Nephron (organoid): ENCODE results near the gene MAP1LC3A.

Experiments
- H3K27ac Mint-ChIP-seq, 3 experiments: 2 replicates each; pipeline ENCODE4 v1.8.0; 2020; ENCODE audit warnings: mixed read lengths in 3 of 3, mild to moderate bottlenecking in 2 of 3, moderate library complexity in 1 of 3
- H3K27me3 Mint-ChIP-seq: 2 replicates; pipeline ENCODE4 v1.8.0; 2021; ENCODE audit warnings: low read depth, mild to moderate bottlenecking, moderate library complexity, mixed read lengths
- H3K36me3 Mint-ChIP-seq: 2 replicates; pipeline ENCODE4 v1.8.0; 2020; ENCODE audit warnings: low read depth, mixed read lengths
- H3K4me1 Mint-ChIP-seq: 2 replicates; pipeline ENCODE4 v1.8.0; 2020; ENCODE audit warnings: mixed read lengths
- H3K4me3 Mint-ChIP-seq, 3 experiments: 2 replicates each; pipeline ENCODE4 v1.8.0; 2020; ENCODE audit warnings: mild to moderate bottlenecking in 3 of 3, mixed read lengths in 3 of 3, moderate library complexity in 2 of 3
- H3K9me3 Mint-ChIP-seq: 2 replicates; pipeline ENCODE4 v1.8.0; 2020; ENCODE audit warnings: mixed read lengths
- CTCF ChIP-seq, 3 experiments: fragments of 200-600 bp; sonication (generic); IDR thresholded peaks; one replicate each; pipeline ENCODE4 v1.5.0; 2021; ENCODE audit warnings: antibody characterized with exemption in 3 of 3; ENCODE audit not compliant: unreplicated experiment in 3 of 3

The MAP1LC3A gene

DNA sequence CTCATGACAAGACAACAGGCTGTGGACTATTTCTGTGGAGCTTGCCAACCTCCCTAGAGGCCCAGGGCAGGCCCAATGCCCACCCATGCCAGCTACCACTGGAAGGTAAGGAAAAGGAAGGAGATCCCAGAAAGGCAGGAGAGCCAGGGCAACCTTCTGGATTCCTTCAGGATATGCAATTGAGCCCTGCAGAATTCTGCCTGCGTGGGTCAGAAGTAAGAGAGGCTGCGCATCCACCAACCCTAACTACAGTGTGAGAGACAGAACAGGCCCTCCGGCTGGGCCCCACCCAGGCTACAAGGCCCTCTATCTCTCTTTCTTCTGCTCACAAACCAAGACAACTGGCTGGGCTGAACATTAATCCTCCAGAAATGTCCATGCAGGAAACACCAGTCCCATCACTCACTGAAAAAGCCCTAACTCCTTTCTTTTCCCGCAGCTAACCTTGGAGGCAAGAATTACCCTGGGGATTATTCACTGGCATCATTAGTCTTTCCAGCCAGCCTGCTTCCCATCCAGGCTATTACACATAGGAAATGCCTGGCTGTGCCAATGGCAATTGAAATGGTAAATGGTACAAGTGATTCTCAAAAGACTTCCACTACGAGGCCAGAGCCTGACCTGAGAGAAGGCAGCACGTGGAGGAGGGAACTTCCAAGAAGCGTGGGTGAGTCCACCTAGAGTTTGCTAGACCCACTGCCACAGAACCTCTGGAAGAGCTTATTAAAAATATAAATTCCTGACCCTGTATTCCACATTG lies 15.2 kb downstream of the MAP1LC3A start:
- peaks cover 36% of the 10 kb centered on the region for H3K36me3 Mint-ChIP-seq
- H3K27ac Mint-ChIP-seq: no peak overlapping the region
- H3K4me1 Mint-ChIP-seq: peaks cover 7% of the 10 kb centered on the region
- no peaks in the 10 kb centered on the region for H3K27me3 Mint-ChIP-seq
- no peak overlapping the region for H3K4me3 Mint-ChIP-seq
- no peak for TF ChIP-seq CTCF (IDR thresholded peaks at IDR 0.05; ENCODE audit: unreplicated experiment in 3 of 3)
- H3K9me3 Mint-ChIP-seq: no peaks in the 10 kb centered on the region

GRCh38 chr20:34574426-34574825 lies 15.9 kb downstream of the MAP1LC3A start:
- H3K4me3 Mint-ChIP-seq: no peak overlapping the region
- no peaks in the 10 kb centered on the region for H3K9me3 Mint-ChIP-seq
- H3K27me3 Mint-ChIP-seq: no peaks in the 10 kb centered on the region
- peaks cover 36% of the 10 kb centered on the region for H3K36me3 Mint-ChIP-seq
- TF ChIP-seq CTCF (IDR thresholded peaks at IDR 0.05; ENCODE audit: unreplicated experiment in 3 of 3): no peak
- H3K4me1 Mint-ChIP-seq: peaks cover 7% of the 10 kb centered on the region
- no peak overlapping the region for H3K27ac Mint-ChIP-seq

DNA sequence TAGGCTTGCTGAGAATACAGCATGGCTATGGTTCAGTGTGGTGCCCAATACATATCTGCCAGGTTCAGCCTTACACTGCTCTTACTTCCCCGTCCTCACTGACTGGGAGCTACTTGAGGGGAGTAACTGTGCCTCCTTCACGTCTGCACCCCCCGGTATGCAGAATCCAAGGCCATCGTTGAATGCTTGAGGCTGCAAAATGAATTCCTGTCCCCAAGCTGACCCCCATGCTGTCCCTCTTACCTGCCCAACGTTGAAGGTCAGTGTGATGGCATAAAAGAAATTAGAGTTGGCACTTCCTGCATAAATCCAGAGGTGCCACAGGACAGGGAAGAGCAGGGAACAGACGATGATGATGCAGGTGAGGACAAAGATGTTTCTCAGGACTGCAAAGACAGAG lies 16.3 kb downstream of the MAP1LC3A start:
- Mint-ChIP-seq H3K36me3 (peaks cover 36% of the 10 kb centered on the region), H3K9me3 (no peaks in the 10 kb centered on the region)

DNA sequence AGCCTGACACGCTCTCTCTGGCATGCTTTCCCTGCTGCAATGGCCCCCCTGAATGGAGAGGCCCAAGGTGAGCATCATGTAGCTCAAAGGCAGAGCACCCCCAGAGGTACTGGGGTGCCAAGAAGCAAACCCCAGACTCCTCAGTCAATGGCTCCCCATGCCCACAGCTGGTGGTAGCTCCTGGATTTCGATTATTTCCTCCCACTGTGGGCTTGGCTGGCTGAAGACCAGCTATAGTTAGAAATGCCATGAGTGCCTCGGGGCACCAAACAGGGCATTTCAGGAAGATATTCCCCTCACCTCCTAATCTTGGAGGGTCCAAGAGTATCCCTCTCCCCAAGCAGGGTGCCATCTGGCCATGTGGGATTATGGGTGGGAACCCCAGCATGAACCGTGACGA lies 16.8 kb downstream of the MAP1LC3A start:
- TF ChIP-seq CTCF (IDR thresholded peaks at IDR 0.05; ENCODE audit: unreplicated experiment in 3 of 3): no peak
- H3K36me3 Mint-ChIP-seq: peaks cover 36% of the 10 kb centered on the region
- peaks cover 7% of the 10 kb centered on the region for H3K4me1 Mint-ChIP-seq

More for the DNA sequence above, 16.3 kb downstream of the MAP1LC3A start:
- Mint-ChIP-seq H3K27me3 (no peaks in the 10 kb centered on the region), H3K4me1 (peaks cover 7% of the 10 kb centered on the region), H3K4me3 (no peak overlapping the region), H3K27ac (no peak overlapping the region)
- TF ChIP-seq CTCF (IDR thresholded peaks at IDR 0.05; ENCODE audit: unreplicated experiment in 3 of 3): no peak

GRCh38 chr20:34575756-34576155 lies 17.2 kb downstream of the MAP1LC3A start:
- TF ChIP-seq CTCF (IDR thresholded peaks at IDR 0.05; ENCODE audit: unreplicated experiment in 3 of 3): no peak
- H3K9me3 Mint-ChIP-seq: no peaks in the 10 kb centered on the region
- H3K27me3 Mint-ChIP-seq: no peaks in the 10 kb centered on the region
- peaks cover 35% of the 10 kb centered on the region for H3K36me3 Mint-ChIP-seq
- H3K4me3 Mint-ChIP-seq: no peak overlapping the region
- H3K4me1 Mint-ChIP-seq: peaks cover 6% of the 10 kb centered on the region
- H3K27ac Mint-ChIP-seq: no peak overlapping the region

More for the DNA sequence above, 16.8 kb downstream of the MAP1LC3A start:
- H3K9me3 Mint-ChIP-seq: no peaks in the 10 kb centered on the region
- no peaks in the 10 kb centered on the region for H3K27me3 Mint-ChIP-seq
- no peak overlapping the region for H3K27ac Mint-ChIP-seq
- H3K4me3 Mint-ChIP-seq: no peak overlapping the region

- no peak for TF ChIP-seq CTCF (IDR thresholded peaks at IDR 0.05; ENCODE audit: unreplicated experiment in 3 of 3)
- Mint-ChIP-seq H3K4me3 (no peak overlapping the region), H3K36me3 (peaks cover 32% of the 10 kb centered on the region), H3K27me3 (no peaks in the 10 kb centered on the region), H3K27ac (no peak overlapping the region), H3K4me1 (no peaks in the 10 kb centered on the region), H3K9me3 (no peaks in the 10 kb centered on the region)
Observed at GRCh38 chr20:34577061-34577460, 18.5 kb downstream of the MAP1LC3A start.
